Choroid plexus epithelial cell (primary cell): ENCODE results near the gene SRGAP1.
A peak's percentile ranks its signal among the peaks of the same experiment; 100 is the strongest.
"Not testable (repeated sequence)": the region's sequence is repeated elsewhere in the genome, so short reads cannot be mapped to it uniquely, and the experiment has no call there.

ENCODE experiments used
- DNase-seq: peaks from one replicate; pipeline ENCODE4 v3.0.0-alpha.2; 2010; ENCODE audit warnings: low read depth
- H3K4me3 ChIP-seq: 2 replicates; pipeline ENCODE4 v1.5.1; 2011; ENCODE audit warnings: low read depth, mild to moderate bottlenecking, control low read depth, low read length, moderate library complexity
- CTCF ChIP-seq: conservative IDR thresholded peaks from 2 replicates; pipeline ENCODE4 v1.5.1; 2011; ENCODE audit warnings: low read depth, mild to moderate bottlenecking, control low read depth, inconsistent platforms, low read length, moderate library complexity

The SRGAP1 gene

GRCh38 chr12:64029013-64029857 lies 184.7 kb downstream of the SRGAP1 start:
- no peak overlapping the region for H3K4me3 ChIP-seq
- DNase-seq = peak; percentile 61
- TF ChIP-seq CTCF = no peak

GRCh38 chr12:64030155-64030554 lies 185.7 kb downstream of the SRGAP1 start:
- H3K4me3 ChIP-seq = no peak overlapping the region
- DNase-seq = no peak
- no peak for TF ChIP-seq CTCF

- not testable (repeated sequence) for DNase-seq, H3K4me3 ChIP-seq
These were observed 189.6 kb downstream of the SRGAP1 start for GRCh38 chr12:64034056-64034455.

- TF ChIP-seq CTCF = no peak
- DNase-seq = peak; percentile 24
- no peak overlapping the region for H3K4me3 ChIP-seq
These were observed 190.5 kb downstream of the SRGAP1 start for GRCh38 chr12:64034901-64035576.

- no peak for TF ChIP-seq CTCF
- H3K4me3 ChIP-seq = no peak overlapping the region
- no peak for DNase-seq
These were observed 191.9 kb downstream of the SRGAP1 start for GRCh38 chr12:64036414-64036813.

GRCh38 chr12:64039281-64039871 lies 194.9 kb downstream of the SRGAP1 start:
- peak; percentile 72 for DNase-seq
- TF ChIP-seq CTCF = peak; percentile 19
- peak overlapping the region; percentile 13 for H3K4me3 ChIP-seq

- TF ChIP-seq CTCF = no peak
- no peak overlapping the region for H3K4me3 ChIP-seq
- peak; percentile 84 for DNase-seq
These were observed 198.4 kb downstream of the SRGAP1 start for GRCh38 chr12:64042911-64043310.
